AG10803 (cell line): ENCODE measurements around the gene EMC1.
"Not testable (repeated sequence)": the region's sequence is repeated elsewhere in the genome, so short reads cannot be mapped to it uniquely, and the experiment has no call there.

ENCODE experiments used
- DNase-seq: peaks from one replicate; pipeline ENCODE4 v3.0.0; 2010; ENCODE audit warnings: low read depth
- H3K4me3 ChIP-seq: 2 replicates; pipeline ENCODE4 v1.5.1; 2011; ENCODE audit warnings: mild to moderate bottlenecking, low read length, control low read depth
- CTCF ChIP-seq: conservative IDR thresholded peaks from 2 replicates; pipeline ENCODE4 v1.5.1; 2011; ENCODE audit warnings: mild to moderate bottlenecking, low read length, control low read depth, inconsistent platforms

Gene EMC1

GRCh38 chr1:19255288-19255687, 4.0 kb upstream of the EMC1 start:
- H3K4me3 ChIP-seq = no peak overlapping the region
- DNase-seq = no peak
- TF ChIP-seq CTCF = no peak

GRCh38 chr1:19254416-19254815, 3.1 kb upstream of the EMC1 start:
- peak; percentile 9 for DNase-seq
- H3K4me3 ChIP-seq = no peak overlapping the region
- no peak for TF ChIP-seq CTCF

GRCh38 chr1:19250629-19251304, 557 bp downstream of the EMC1 start:
- no peak for DNase-seq
- no peak for TF ChIP-seq CTCF
- peak overlapping the region; percentile 99 for H3K4me3 ChIP-seq

- no peak overlapping the region for H3K4me3 ChIP-seq
- peak; percentile 92 for TF ChIP-seq CTCF
- peak; percentile 78 for DNase-seq
These were observed 10.4 kb downstream of the EMC1 start for GRCh38 chr1:19240673-19241538.

- no peak for TF ChIP-seq CTCF
- DNase-seq = no peak
- H3K4me3 ChIP-seq = no peak overlapping the region
These were observed 11.4 kb downstream of the EMC1 start for GRCh38 chr1:19239876-19240275.

- H3K4me3 ChIP-seq = no peak overlapping the region
- DNase-seq = no peak
- no peak for TF ChIP-seq CTCF
These were observed 17.1 kb downstream of the EMC1 start for GRCh38 chr1:19234224-19234623.

- TF ChIP-seq CTCF = peak; percentile 22; the same call in 1 of the 2 replicates
These were observed 18.8 kb downstream of the EMC1 start for GRCh38 chr1:19232524-19232846.

GRCh38 chr1:19231736-19232523, 19.4 kb downstream of the EMC1 start:
- not testable (repeated sequence) for H3K4me3 ChIP-seq, DNase-seq

More at GRCh38 chr1:19232524-19232846, 18.8 kb downstream of the EMC1 start:
- no peak overlapping the region for H3K4me3 ChIP-seq
- DNase-seq = peak; percentile 38
